A673 (cell line): ENCODE data around the gene NOTCH3. TPM values are rescaled to one million over a fixed set of nuclear protein-coding genes. Genes with fewer than 3 reads are reported as not detected.

Source experiments
- BruUV-seq: library from RNA; stranded (reverse); fragments of 400-500 nt; replicated peaks from 2 replicates; lab custom pipeline; 2021; lab: Mats Ljungman, UMichigan
- CTCF ChIA-PET: fragments of 300-600 bp; sonication (Branson Sonifier 250); formaldehyde crosslinking; loops from one replicate; lab custom pipeline; 2022; ENCODE audit warnings: antibody characterized with exemption; lab: Charles Lee
- POLR2A ChIA-PET: fragments of 300-600 bp; sonication (Branson Sonifier 250); formaldehyde crosslinking; loops from one replicate; lab custom pipeline; 2022; ENCODE audit warnings: antibody characterized with exemption; ENCODE audit not compliant: low non-redundant PET; lab: Charles Lee
- DNase-seq: peaks from one replicate; pipeline ENCODE4 v3.0.0-alpha.2; 2015; ENCODE audit warnings: low spot score
- H3K27ac ChIP-seq: fragments of 200-600 bp; sonication (generic); 2 replicates; pipeline ENCODE4 v1.5.1; 2016; ENCODE audit warnings: mixed run types, low read depth, mild to moderate bottlenecking, mixed read lengths, antibody characterized with exemption, low read length; ENCODE audit not compliant: poor library complexity, severe bottlenecking
- H3K27me3 ChIP-seq: fragments of 200-600 bp; sonication (generic); replicated peaks from 2 replicates; pipeline ENCODE4 v1.6.1; 2017; ENCODE audit warnings: mixed run types, low read depth, mild to moderate bottlenecking, mixed read lengths, antibody characterized with exemption, low read length; ENCODE audit not compliant: insufficient read depth, poor library complexity
- H3K36me3 ChIP-seq: fragments of 200-600 bp; sonication (generic); 2 replicates; pipeline ENCODE4 v1.6.1; 2016; ENCODE audit warnings: mixed run types, mild to moderate bottlenecking, mixed read lengths, antibody characterized with exemption, low read length; ENCODE audit not compliant: insufficient read depth, poor library complexity, severe bottlenecking
- H3K4me1 ChIP-seq: fragments of 200-600 bp; sonication (generic); 2 replicates; pipeline ENCODE4 v1.6.1; 2017; ENCODE audit warnings: mixed run types, mild to moderate bottlenecking, mixed read lengths, antibody characterized with exemption, low read length; ENCODE audit not compliant: insufficient read depth, poor library complexity, severe bottlenecking
- H3K4me3 ChIP-seq: fragments of 200-600 bp; sonication (generic); 2 replicates; pipeline ENCODE4 v1.5.1; 2016; ENCODE audit warnings: low read depth, mixed run types, mild to moderate bottlenecking, mixed read lengths, low read length; ENCODE audit not compliant: poor library complexity, severe bottlenecking
- H3K9me3 ChIP-seq: fragments of 200-600 bp; sonication (generic); 2 replicates; pipeline ENCODE4 v1.6.1; 2016; ENCODE audit warnings: mixed run types, low read depth, mild to moderate bottlenecking, mixed read lengths, antibody characterized with exemption, low read length; ENCODE audit not compliant: poor library complexity, severe bottlenecking
- CTCF ChIP-seq: fragments of 300-800, 200-600 bp; sonication (generic); conservative IDR thresholded peaks from 2 replicates; pipeline ENCODE4 v1.5.1; 2017; ENCODE audit warnings: low read depth, mild to moderate bottlenecking, antibody characterized with exemption, low read length, moderate library complexity, mixed read lengths
- EZH2 ChIP-seq: fragments of 200-600 bp; sonication (generic); IDR thresholded peaks from 2 replicates; pipeline ENCODE4 v1.6.1; 2017; ENCODE audit warnings: borderline replicate concordance, low read depth, mild to moderate bottlenecking, mixed read lengths, antibody characterized with exemption, low read length; ENCODE audit not compliant: poor library complexity, severe bottlenecking
- intact Hi-C: fragments of 100-400 bp; cut with micrococcal nuclease; formaldehyde crosslinking; loops from one replicate; pipeline ENCODE4 v1.10.0; 2022; ENCODE audit not compliant: unreplicated experiment
- total RNA-seq: library from RNA; stranded (reverse); gene quantifications from 2 replicates; pipeline ENCODE4 v1.2.3, GENCODE V29; 2021

Gene NOTCH3
- total RNA-seq, 1 experiment from 2014 or later: 19.7 TPM

GRCh38 chr19:15115762-15116615, 84.8 kb downstream of the NOTCH3 start:
- no TSS peak for BruUV-seq
- H3K4me1 ChIP-seq: no peaks in the 10 kb centered on the region
- intact Hi-C loops: no loop called here
- POLR2A ChIA-PET: interaction anchor here (0.9 kb wide), 1 partner anchor 9 kb away, joined by 4 read pairs; no protein-coding TSS in a partner anchor
- no peak overlapping the region for H3K27ac ChIP-seq
- no peaks in the 10 kb centered on the region for H3K9me3 ChIP-seq
- TF ChIP-seq CTCF (no peak), EZH2 (no peak)
- CTCF ChIA-PET: interaction anchor here (0.5 kb wide), 1 partner anchor 24 kb away, joined by 6 read pairs; no protein-coding TSS in a partner anchor
- DNase-seq: no peak
- H3K36me3 ChIP-seq: peaks cover 99% of the 10 kb centered on the region
- H3K4me3 ChIP-seq: no peak overlapping the region
- H3K27me3 ChIP-seq: no peaks in the 10 kb centered on the region

GRCh38 chr19:15115080-15115479, 85.7 kb downstream of the NOTCH3 start:
- CTCF ChIA-PET: interaction anchor here (0.5 kb wide), 1 partner anchor 23 kb away, joined by 6 read pairs; no protein-coding TSS in a partner anchor
- TSS peak; percentile 32 for BruUV-seq

GRCh38 chr19:15114153-15114540, 86.6 kb downstream of the NOTCH3 start:
- no TSS peak for BruUV-seq
- DNase-seq: no peak
- no peak for TF ChIP-seq CTCF
- TF ChIP-seq EZH2: no peak
- no peak overlapping the region for H3K4me3 ChIP-seq
- POLR2A ChIA-PET: no interaction called here
- H3K36me3 ChIP-seq: peaks cover 85% of the 10 kb centered on the region
- CTCF ChIA-PET: interaction anchor here (1.1 kb wide), 1 partner anchor 441 kb away, joined by 3 read pairs; no protein-coding TSS in a partner anchor
- no peaks in the 10 kb centered on the region for H3K4me1 ChIP-seq
- H3K9me3 ChIP-seq: no peaks in the 10 kb centered on the region
- no peak overlapping the region for H3K27ac ChIP-seq
- H3K27me3 ChIP-seq: no peaks in the 10 kb centered on the region
- intact Hi-C loops: no loop called here

More at GRCh38 chr19:15115080-15115479, 85.7 kb downstream of the NOTCH3 start:
- H3K27ac ChIP-seq: no peak overlapping the region
- no peak overlapping the region for H3K4me3 ChIP-seq
- TF ChIP-seq EZH2 (no peak), CTCF (no peak)
- no peak for DNase-seq
- H3K4me1 ChIP-seq: no peaks in the 10 kb centered on the region
- H3K27me3 ChIP-seq: no peaks in the 10 kb centered on the region
- intact Hi-C loops: no loop called here
- peaks cover 94% of the 10 kb centered on the region for H3K36me3 ChIP-seq
- H3K9me3 ChIP-seq: no peaks in the 10 kb centered on the region
- POLR2A ChIA-PET: interaction anchor here (0.9 kb wide), 1 partner anchor 10 kb away, joined by 4 read pairs; no protein-coding TSS in a partner anchor
